ENCODE results near the gene AADACL3.

GRCh38 chr1:12728391-12728790, 12.5 kb downstream of the AADACL3 start:
- TF ChIP-seq EZH2 (IDR thresholded peaks at IDR 0.05; ENCODE audit: insufficient read depth, poor library complexity, severe bottlenecking): no peak
- TF ChIP-seq EZH2phosphoT487 (IDR thresholded peaks at IDR 0.05; ENCODE audit: insufficient read depth, low read depth): no peak
